HEK293 (cell line): ENCODE results near the gene HEPHL1.

ENCODE experiments used
- CTCF ChIA-PET: fragments of 350-600 bp; formaldehyde crosslinking; extraction: SDS; loops from one replicate; lab custom pipeline; 2021; ENCODE audit warnings: antibody characterized with exemption; lab: Yijun Ruan, JAX
- POLR2A ChIA-PET: fragments of 300-600 bp; formaldehyde crosslinking; extraction: SDS; loops from one replicate; lab custom pipeline; 2020; ENCODE audit warnings: antibody characterized with exemption, inconsistent platforms; lab: Yijun Ruan, JAX
- H3K27ac ChIP-seq: fragments of 200-500 bp; sonication (Bioruptor generic); 2 replicates; pipeline ENCODE4 v1.5.1; 2014; ENCODE audit warnings: low read depth, low read length, control low read depth, inconsistent platforms; ENCODE audit errors: extremely low read depth
- H3K36me3 ChIP-seq, 2 experiments: fragments of 200-500 bp in 1 of 2; sonication (Bioruptor generic) in 1 of 2; 1 replicate in 1 of 2; 2 replicates in 1 of 2; pipeline ENCODE4 v1.5.1; 2014 to 2017; ENCODE audit warnings: inconsistent platforms in 2 of 2, low read length in 2 of 2; ENCODE audit not compliant: control insufficient read depth in 2 of 2, insufficient read depth in 1 of 2
- H3K4me1 ChIP-seq: fragments of 200-500 bp; sonication (Bioruptor generic); 2 replicates; pipeline ENCODE4 v1.5.1; 2014; ENCODE audit warnings: mild to moderate bottlenecking, low read length, inconsistent platforms; ENCODE audit not compliant: control insufficient read depth, insufficient read depth
- H3K4me3 ChIP-seq: 2 replicates; pipeline ENCODE4 v1.5.1; 2011; ENCODE audit warnings: low read depth, mild to moderate bottlenecking, control low read depth, low read length, moderate library complexity
- H3K9me3 ChIP-seq: fragments of 200-500 bp; sonication (Bioruptor generic); 2 replicates; pipeline ENCODE4 v1.5.1; 2014; ENCODE audit warnings: low read depth, low read length, inconsistent platforms; ENCODE audit not compliant: control insufficient read depth, insufficient read depth
- FEZF1 ChIP-seq: fragments of 450-650 bp; formaldehyde crosslinking; IDR thresholded peaks from 2 replicates; pipeline ENCODE4 v1.5.1; 2016; ENCODE audit warnings: missing biosample characterization, missing genetic modification characterization
- GFI1B ChIP-seq: fragments of 450-650 bp; formaldehyde crosslinking; IDR thresholded peaks from 2 replicates; pipeline ENCODE4 v1.5.1; 2016; ENCODE audit warnings: missing biosample characterization, missing genetic modification characterization
- MZF1 ChIP-seq: fragments of 450-650 bp; formaldehyde crosslinking; IDR thresholded peaks from 2 replicates; pipeline ENCODE4 v1.5.1; 2017; ENCODE audit warnings: missing biosample characterization, missing genetic modification characterization, borderline replicate concordance
- OSR2 ChIP-seq: fragments of 450-650 bp; formaldehyde crosslinking; IDR thresholded peaks from 2 replicates; pipeline ENCODE4 v1.5.1; 2016; ENCODE audit warnings: missing biosample characterization, missing genetic modification characterization
- SCRT1 ChIP-seq: fragments of 450-650 bp; formaldehyde crosslinking; IDR thresholded peaks from 2 replicates; pipeline ENCODE4 v1.5.1; 2016; ENCODE audit warnings: missing biosample characterization, missing genetic modification characterization, borderline replicate concordance
- SCRT2 ChIP-seq: fragments of 450-650 bp; formaldehyde crosslinking; IDR thresholded peaks from 2 replicates; pipeline ENCODE4 v1.5.1; 2016; ENCODE audit warnings: missing biosample characterization, missing genetic modification characterization
- WT1 ChIP-seq: fragments of 450-650 bp; formaldehyde crosslinking; IDR thresholded peaks from 2 replicates; pipeline ENCODE4 v1.5.1; 2016; ENCODE audit warnings: missing biosample characterization, missing genetic modification characterization
- ZFP3 ChIP-seq: fragments of 450-650 bp; formaldehyde crosslinking; IDR thresholded peaks from 2 replicates; pipeline ENCODE4 v1.5.1; 2016; ENCODE audit warnings: low read depth, missing biosample characterization, missing genetic modification characterization
- ZNF221 ChIP-seq: fragments of 450-650 bp; formaldehyde crosslinking; IDR thresholded peaks from 2 replicates; pipeline ENCODE4 v1.5.1; 2017; ENCODE audit warnings: missing biosample characterization, missing genetic modification characterization, borderline replicate concordance
- ZNF561 ChIP-seq: fragments of 450-650 bp; IDR thresholded peaks from 2 replicates; pipeline ENCODE4 v1.5.1; 2018; ENCODE audit warnings: missing biosample characterization, missing genetic modification characterization, borderline replicate concordance
- ZNF664 ChIP-seq: fragments of 450-650 bp; formaldehyde crosslinking; IDR thresholded peaks from 2 replicates; pipeline ENCODE4 v1.5.1; 2016; ENCODE audit warnings: missing biosample characterization, missing genetic modification characterization
- ZSCAN23 ChIP-seq: fragments of 450-650 bp; formaldehyde crosslinking; IDR thresholded peaks from 2 replicates; pipeline ENCODE4 v1.5.1; 2016; ENCODE audit warnings: missing biosample characterization, missing genetic modification characterization
- ZXDB ChIP-seq: fragments of 450-650 bp; formaldehyde crosslinking; IDR thresholded peaks from 2 replicates; pipeline ENCODE4 v1.5.1; 2016; ENCODE audit warnings: missing biosample characterization, missing genetic modification characterization
- TF ChIP-seq, protein P1 (sequence below): fragments of 450-650 bp; formaldehyde crosslinking; IDR thresholded peaks from 2 replicates; pipeline ENCODE4 v1.5.1; 2016; ENCODE audit warnings: missing biosample characterization, missing genetic modification characterization
- TF ChIP-seq, protein P2 (sequence below): fragments of 450-650 bp; formaldehyde crosslinking; IDR thresholded peaks from 2 replicates; pipeline ENCODE4 v1.5.1; 2017; ENCODE audit warnings: missing biosample characterization, missing genetic modification characterization
- TF ChIP-seq, protein P3 (sequence below): fragments of 450-650 bp; IDR thresholded peaks from 2 replicates; pipeline ENCODE4 v1.5.1; 2018; ENCODE audit warnings: missing biosample characterization, mild to moderate bottlenecking, missing genetic modification characterization
- TF ChIP-seq, protein P4 (sequence below): fragments of 450-650 bp; formaldehyde crosslinking; IDR thresholded peaks from 2 replicates; pipeline ENCODE4 v1.5.1; 2017; ENCODE audit warnings: missing biosample characterization, missing genetic modification characterization
- TF ChIP-seq, protein P5 (sequence below): fragments of 450-650 bp; formaldehyde crosslinking; IDR thresholded peaks from 2 replicates; pipeline ENCODE4 v1.5.1; 2016; ENCODE audit warnings: missing biosample characterization, missing genetic modification characterization
- TF ChIP-seq, protein P6 (sequence below): fragments of 450-650 bp; formaldehyde crosslinking; IDR thresholded peaks from 2 replicates; pipeline ENCODE4 v1.5.1; 2017; ENCODE audit warnings: missing biosample characterization, missing genetic modification characterization

HEPHL1 gene

DNA sequence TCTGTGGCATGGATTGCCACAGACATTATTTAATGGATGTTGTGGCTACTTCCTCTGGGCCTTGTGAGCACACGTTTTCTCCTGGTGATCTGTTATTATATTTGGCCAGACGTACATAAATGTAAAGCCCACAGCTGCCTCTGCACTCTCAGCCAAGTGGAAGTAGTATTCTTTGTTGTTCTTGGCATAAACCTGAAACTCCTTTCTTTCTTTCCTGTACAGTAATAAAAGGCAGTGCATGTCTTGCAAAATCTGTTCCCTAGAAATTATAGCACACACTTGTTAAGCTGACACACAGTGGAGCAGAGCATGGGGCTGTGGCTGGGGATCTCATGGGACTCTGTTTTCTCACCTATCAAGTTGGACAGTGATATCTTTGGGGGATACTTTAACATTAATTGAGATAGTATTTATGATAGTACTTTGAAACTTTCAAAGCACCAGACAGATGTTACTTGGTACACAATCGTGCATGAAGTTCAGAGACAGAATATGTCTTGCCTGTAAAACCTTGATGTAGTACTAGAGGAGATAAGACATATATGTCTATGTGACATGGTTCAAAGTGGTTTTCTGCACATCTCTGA, 128.4 kb downstream of the HEPHL1 start:
- Histone ChIP-seq H3K36me3 (no peaks in the 10 kb centered on the region), H3K4me1 (peaks cover 38% of the 10 kb centered on the region), H3K27ac (peak overlapping the region; percentile 21; the same call in 1 of the 2 replicates), H3K4me3 (no peak overlapping the region), H3K9me3 (no peaks in the 10 kb centered on the region)
- TF ChIP-seq SCRT2 (tag by site-specific recombination) (peak; percentile 22; the same call in 1 of the 2 replicates), GFI1B (tag by site-specific recombination) (0 out of 2 replicates have a peak, but pooled peaks have one; percentile 23), ZNF221 (tag by site-specific recombination) (no peak), SCRT1 (tag by site-specific recombination) (peak; percentile 57; the same call in 1 of the 2 replicates), ZFP3 (tag by site-specific recombination) (no peak), ZNF664 (peak; percentile 83), MZF1 (peak; percentile 72; the same call in 1 of the 2 replicates), ZNF561 (tag by site-specific recombination) (0 out of 2 replicates have a peak, but pooled peaks have one; percentile 27), FEZF1 (tag by site-specific recombination) (peak; percentile 84), WT1 (peak; percentile 54), ZSCAN23 (tag by site-specific recombination) (no peak), ZXDB (0 out of 2 replicates have a peak, but pooled peaks have one; percentile 15), OSR2 (tag by site-specific recombination) (peak; percentile 72)
- TF ChIP-seq, protein P1, sequence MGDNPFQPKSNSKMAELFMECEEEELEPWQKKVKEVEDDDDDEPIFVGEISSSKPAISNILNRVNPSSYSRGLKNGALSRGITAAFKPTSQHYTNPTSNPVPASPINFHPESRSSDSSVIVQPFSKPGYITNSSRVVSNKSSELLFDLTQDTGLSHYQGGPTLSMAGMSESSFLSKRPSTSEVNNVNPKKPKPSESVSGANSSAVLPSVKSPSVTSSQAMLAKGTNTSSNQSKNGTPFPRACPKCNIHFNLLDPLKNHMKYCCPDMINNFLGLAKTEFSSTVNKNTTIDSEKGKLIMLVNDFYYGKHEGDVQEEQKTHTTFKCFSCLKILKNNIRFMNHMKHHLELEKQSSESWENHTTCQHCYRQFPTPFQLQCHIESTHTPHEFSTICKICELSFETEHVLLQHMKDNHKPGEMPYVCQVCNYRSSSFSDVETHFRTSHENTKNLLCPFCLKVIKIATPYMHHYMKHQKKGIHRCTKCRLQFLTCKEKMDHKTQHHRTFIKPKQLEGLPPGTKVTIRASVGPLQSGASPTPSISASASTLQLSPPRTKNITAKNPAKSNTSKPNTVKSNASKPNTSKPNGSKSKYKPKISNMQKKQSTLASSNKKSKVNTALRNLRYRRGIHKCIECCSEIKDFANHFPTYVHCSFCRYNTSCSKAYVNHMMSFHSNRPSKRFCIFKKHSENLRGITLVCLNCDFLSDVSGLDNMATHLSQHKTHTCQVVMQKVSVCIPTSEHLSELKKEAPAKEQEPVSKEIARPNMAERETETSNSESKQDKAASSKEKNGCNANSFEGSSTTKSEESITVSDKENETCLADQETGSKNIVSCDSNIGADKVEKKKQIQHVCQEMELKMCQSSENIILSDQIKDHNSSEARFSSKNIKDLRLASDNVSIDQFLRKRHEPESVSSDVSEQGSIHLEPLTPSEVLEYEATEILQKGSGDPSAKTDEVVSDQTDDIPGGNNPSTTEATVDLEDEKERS, result no peak
- TF ChIP-seq, protein P2, sequence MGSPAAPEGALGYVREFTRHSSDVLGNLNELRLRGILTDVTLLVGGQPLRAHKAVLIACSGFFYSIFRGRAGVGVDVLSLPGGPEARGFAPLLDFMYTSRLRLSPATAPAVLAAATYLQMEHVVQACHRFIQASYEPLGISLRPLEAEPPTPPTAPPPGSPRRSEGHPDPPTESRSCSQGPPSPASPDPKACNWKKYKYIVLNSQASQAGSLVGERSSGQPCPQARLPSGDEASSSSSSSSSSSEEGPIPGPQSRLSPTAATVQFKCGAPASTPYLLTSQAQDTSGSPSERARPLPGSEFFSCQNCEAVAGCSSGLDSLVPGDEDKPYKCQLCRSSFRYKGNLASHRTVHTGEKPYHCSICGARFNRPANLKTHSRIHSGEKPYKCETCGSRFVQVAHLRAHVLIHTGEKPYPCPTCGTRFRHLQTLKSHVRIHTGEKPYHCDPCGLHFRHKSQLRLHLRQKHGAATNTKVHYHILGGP (tag by site-specific recombination), result peak; percentile 63; the same call in 1 of the 2 replicates
- TF ChIP-seq, protein P3, sequence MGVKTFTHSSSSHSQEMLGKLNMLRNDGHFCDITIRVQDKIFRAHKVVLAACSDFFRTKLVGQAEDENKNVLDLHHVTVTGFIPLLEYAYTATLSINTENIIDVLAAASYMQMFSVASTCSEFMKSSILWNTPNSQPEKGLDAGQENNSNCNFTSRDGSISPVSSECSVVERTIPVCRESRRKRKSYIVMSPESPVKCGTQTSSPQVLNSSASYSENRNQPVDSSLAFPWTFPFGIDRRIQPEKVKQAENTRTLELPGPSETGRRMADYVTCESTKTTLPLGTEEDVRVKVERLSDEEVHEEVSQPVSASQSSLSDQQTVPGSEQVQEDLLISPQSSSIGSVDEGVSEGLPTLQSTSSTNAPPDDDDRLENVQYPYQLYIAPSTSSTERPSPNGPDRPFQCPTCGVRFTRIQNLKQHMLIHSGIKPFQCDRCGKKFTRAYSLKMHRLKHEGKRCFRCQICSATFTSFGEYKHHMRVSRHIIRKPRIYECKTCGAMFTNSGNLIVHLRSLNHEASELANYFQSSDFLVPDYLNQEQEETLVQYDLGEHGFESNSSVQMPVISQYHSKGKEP (tag by site-specific recombination), result peak; percentile 95
- TF ChIP-seq, protein P4, sequence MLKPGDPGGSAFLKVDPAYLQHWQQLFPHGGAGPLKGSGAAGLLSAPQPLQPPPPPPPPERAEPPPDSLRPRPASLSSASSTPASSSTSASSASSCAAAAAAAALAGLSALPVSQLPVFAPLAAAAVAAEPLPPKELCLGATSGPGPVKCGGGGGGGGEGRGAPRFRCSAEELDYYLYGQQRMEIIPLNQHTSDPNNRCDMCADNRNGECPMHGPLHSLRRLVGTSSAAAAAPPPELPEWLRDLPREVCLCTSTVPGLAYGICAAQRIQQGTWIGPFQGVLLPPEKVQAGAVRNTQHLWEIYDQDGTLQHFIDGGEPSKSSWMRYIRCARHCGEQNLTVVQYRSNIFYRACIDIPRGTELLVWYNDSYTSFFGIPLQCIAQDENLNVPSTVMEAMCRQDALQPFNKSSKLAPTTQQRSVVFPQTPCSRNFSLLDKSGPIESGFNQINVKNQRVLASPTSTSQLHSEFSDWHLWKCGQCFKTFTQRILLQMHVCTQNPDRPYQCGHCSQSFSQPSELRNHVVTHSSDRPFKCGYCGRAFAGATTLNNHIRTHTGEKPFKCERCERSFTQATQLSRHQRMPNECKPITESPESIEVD, result peak; percentile 86
- TF ChIP-seq, protein P5, sequence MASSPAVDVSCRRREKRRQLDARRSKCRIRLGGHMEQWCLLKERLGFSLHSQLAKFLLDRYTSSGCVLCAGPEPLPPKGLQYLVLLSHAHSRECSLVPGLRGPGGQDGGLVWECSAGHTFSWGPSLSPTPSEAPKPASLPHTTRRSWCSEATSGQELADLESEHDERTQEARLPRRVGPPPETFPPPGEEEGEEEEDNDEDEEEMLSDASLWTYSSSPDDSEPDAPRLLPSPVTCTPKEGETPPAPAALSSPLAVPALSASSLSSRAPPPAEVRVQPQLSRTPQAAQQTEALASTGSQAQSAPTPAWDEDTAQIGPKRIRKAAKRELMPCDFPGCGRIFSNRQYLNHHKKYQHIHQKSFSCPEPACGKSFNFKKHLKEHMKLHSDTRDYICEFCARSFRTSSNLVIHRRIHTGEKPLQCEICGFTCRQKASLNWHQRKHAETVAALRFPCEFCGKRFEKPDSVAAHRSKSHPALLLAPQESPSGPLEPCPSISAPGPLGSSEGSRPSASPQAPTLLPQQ (tag by site-specific recombination), result no peak
- TF ChIP-seq, protein P6, sequence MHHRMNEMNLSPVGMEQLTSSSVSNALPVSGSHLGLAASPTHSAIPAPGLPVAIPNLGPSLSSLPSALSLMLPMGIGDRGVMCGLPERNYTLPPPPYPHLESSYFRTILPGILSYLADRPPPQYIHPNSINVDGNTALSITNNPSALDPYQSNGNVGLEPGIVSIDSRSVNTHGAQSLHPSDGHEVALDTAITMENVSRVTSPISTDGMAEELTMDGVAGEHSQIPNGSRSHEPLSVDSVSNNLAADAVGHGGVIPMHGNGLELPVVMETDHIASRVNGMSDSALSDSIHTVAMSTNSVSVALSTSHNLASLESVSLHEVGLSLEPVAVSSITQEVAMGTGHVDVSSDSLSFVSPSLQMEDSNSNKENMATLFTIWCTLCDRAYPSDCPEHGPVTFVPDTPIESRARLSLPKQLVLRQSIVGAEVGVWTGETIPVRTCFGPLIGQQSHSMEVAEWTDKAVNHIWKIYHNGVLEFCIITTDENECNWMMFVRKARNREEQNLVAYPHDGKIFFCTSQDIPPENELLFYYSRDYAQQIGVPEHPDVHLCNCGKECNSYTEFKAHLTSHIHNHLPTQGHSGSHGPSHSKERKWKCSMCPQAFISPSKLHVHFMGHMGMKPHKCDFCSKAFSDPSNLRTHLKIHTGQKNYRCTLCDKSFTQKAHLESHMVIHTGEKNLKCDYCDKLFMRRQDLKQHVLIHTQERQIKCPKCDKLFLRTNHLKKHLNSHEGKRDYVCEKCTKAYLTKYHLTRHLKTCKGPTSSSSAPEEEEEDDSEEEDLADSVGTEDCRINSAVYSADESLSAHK (tag by site-specific recombination), result peak; percentile 42; the same call in 1 of the 2 replicates
- ChIA-PET POLR2A (interaction anchor here (1.2 to 1.6 kb wide), 2 partner anchors 8 to 14 kb away, joined by 3 read pairs; no protein-coding TSS in a partner anchor), CTCF (interaction anchor here (0.6 to 1.5 kb wide), 3 partner anchors 10 to 204 kb away, joined by 3 to 5 read pairs (median 3); no protein-coding TSS in a partner anchor)
